CD14-positive monocyte (primary cell): ENCODE data around the gene MYL1. TPM values are rescaled to one million over a fixed set of nuclear protein-coding genes. Genes with fewer than 3 reads are reported as not detected.

Source experiments
- DNase-seq, 3 donors: peaks; one replicate each; pipeline ENCODE4 v3.0.0-alpha.2; 2011 to 2022
- H2AFZ ChIP-seq: 2 replicates; pipeline ENCODE4 v1.6.0; 2012; ENCODE audit warnings: mild to moderate bottlenecking, low read depth, low read length, inconsistent platforms; ENCODE audit not compliant: insufficient read depth, poor library complexity, severe bottlenecking
- H3K27ac ChIP-seq, 2 donors: 1 replicate in 1 of 2; 2 replicates in 1 of 2; pipeline ENCODE4 v1.5.1; 2012 to 2013; ENCODE audit warnings: low read length in 2 of 2, control low read depth in 1 of 2, inconsistent platforms in 1 of 2, low read depth in 1 of 2, mild to moderate bottlenecking in 1 of 2
- H3K27me3 ChIP-seq, 2 donors: one replicate each; pipeline versions ENCODE4 v1.6.0 to v1.6.1; 2011 to 2013; ENCODE audit warnings: low read length in 2 of 2; ENCODE audit not compliant: control insufficient read depth in 2 of 2, insufficient read depth in 2 of 2
- H3K36me3 ChIP-seq, 2 donors: replicated peaks in 1 of 2; 1 replicate in 1 of 2; 2 replicates in 1 of 2; pipeline versions ENCODE4 v1.5.1 to v1.6.1; 2012 to 2013; ENCODE audit warnings: low read length in 2 of 2, control low read depth in 1 of 2, inconsistent platforms in 1 of 2, mild to moderate bottlenecking in 1 of 2; ENCODE audit not compliant: insufficient read depth in 2 of 2, control insufficient read depth in 1 of 2
- H3K4me1 ChIP-seq, 2 donors: 1 replicate in 1 of 2; 2 replicates in 1 of 2; pipeline versions ENCODE4 v1.5.1 to v1.6.1; 2012 to 2013; ENCODE audit warnings: low read length in 2 of 2, control low read depth in 1 of 2, inconsistent platforms in 1 of 2, mild to moderate bottlenecking in 1 of 2, moderate library complexity in 1 of 2; ENCODE audit not compliant: insufficient read depth in 2 of 2, control insufficient read depth in 1 of 2
- H3K4me2 ChIP-seq: replicated peaks from 2 replicates; pipeline ENCODE3; 2012; ENCODE audit warnings: low read length, moderate library complexity, mild to moderate bottlenecking; ENCODE audit not compliant: poor library complexity, severe bottlenecking; ENCODE audit errors: extremely low read depth
- H3K4me3 ChIP-seq, 3 experiments: fragments of 200-600 bp in 1 of 3; sonication (generic) in 1 of 3; replicated peaks in 1 of 3; 1 replicate in 2 of 3; 2 replicates in 1 of 3; pipeline ENCODE4 v1.5.1; 2011 to 2013; ENCODE audit warnings: low read length in 3 of 3, mild to moderate bottlenecking in 3 of 3, control low read depth in 2 of 3, low read depth in 2 of 3, inconsistent platforms in 1 of 3, moderate library complexity in 1 of 3
- H3K79me2 ChIP-seq: 2 replicates; pipeline ENCODE4 v1.6.0; 2012; ENCODE audit warnings: mild to moderate bottlenecking, control low read depth, inconsistent platforms, low read length, moderate library complexity; ENCODE audit not compliant: insufficient read depth
- H3K9ac ChIP-seq: 2 replicates; pipeline ENCODE4 v1.6.0; 2017; ENCODE audit warnings: low read length, mild to moderate bottlenecking; ENCODE audit not compliant: insufficient read depth, poor library complexity, severe bottlenecking
- H3K9me3 ChIP-seq, 2 donors: replicated peaks in 1 of 2; 1 replicate in 1 of 2; 2 replicates in 1 of 2; pipeline versions ENCODE4 v1.5.1 to v1.6.1; 2012 to 2013; ENCODE audit warnings: low read length in 2 of 2, control low read depth in 1 of 2; ENCODE audit not compliant: control insufficient read depth in 1 of 2, insufficient read depth in 1 of 2
- H4K20me1 ChIP-seq: 2 replicates; pipeline ENCODE4 v1.6.0; 2012; ENCODE audit warnings: mild to moderate bottlenecking, low read length, control low read depth, moderate library complexity; ENCODE audit not compliant: insufficient read depth
- H3K27ac Mint-ChIP-seq, 7 donors: one replicate each; pipeline ENCODE4 v1.8.0; 2020; ENCODE audit warnings: mild to moderate bottlenecking in 7 of 7, mixed read lengths in 7 of 7, moderate library complexity in 6 of 7, inconsistent platforms in 2 of 7
- H3K27me3 Mint-ChIP-seq, 3 donors: one replicate each; pipeline ENCODE4 v1.8.0; 2021 to 2022; ENCODE audit warnings: low read depth in 3 of 3, mild to moderate bottlenecking in 3 of 3, mixed read lengths in 3 of 3, moderate library complexity in 3 of 3, inconsistent platforms in 1 of 3
- H3K36me3 Mint-ChIP-seq, 2 donors: one replicate each; pipeline ENCODE4 v1.8.0; 2020; ENCODE audit warnings: mixed read lengths in 2 of 2, inconsistent platforms in 1 of 2, mild to moderate bottlenecking in 1 of 2
- H3K4me1 Mint-ChIP-seq: one replicate; pipeline ENCODE4 v1.8.0; 2020; ENCODE audit warnings: mild to moderate bottlenecking, mixed read lengths
- H3K4me3 Mint-ChIP-seq, 2 donors: one replicate each; pipeline ENCODE4 v1.8.0; 2020; ENCODE audit warnings: mild to moderate bottlenecking in 2 of 2, mixed read lengths in 2 of 2, moderate library complexity in 1 of 2
- H3K9me3 Mint-ChIP-seq, 7 donors: one replicate each; pipeline ENCODE4 v1.8.0; 2020 to 2022; ENCODE audit warnings: mixed read lengths in 7 of 7, mild to moderate bottlenecking in 6 of 7, moderate library complexity in 6 of 7, inconsistent platforms in 2 of 7
- WGBS: methylation state at CpG from one replicate; pipeline ENCODE4 v1.1.5; 2013; ENCODE audit warnings: missing lambda C conversion rate; ENCODE audit not compliant: insufficient coverage; 5-methylcytosine and 5-hydroxymethylcytosine counted together
- intact Hi-C, 2 donors: fragments of 100-400 bp; cut with micrococcal nuclease; formaldehyde crosslinking; loops; one replicate each; pipeline versions ENCODE4 v1.15.0 to v1.15.1; 2023
- polyA plus RNA-seq, 3 donors: library from polyadenylated mRNA; depleted of rRNA in 1 of 3; unstranded in 2 of 3; stranded (reverse) in 1 of 3; fragments of 300-500 nt in 2 of 3; fragments of >200 nt in 1 of 3; fragmentation: Illumina TruSeq in 2 of 3; gene quantifications; 1 replicate in 2 of 3; 2 replicates in 1 of 3; pipeline ENCODE4 v1.2.3, GENCODE V29; 2012 to 2021
- TF ChIP-seq, protein P1 (sequence below): fragments of 200-600 bp; IDR thresholded peaks from one replicate; pipeline ENCODE4 v1.8.0; 2022; ENCODE audit warnings: antibody characterized with exemption, mild to moderate bottlenecking

Gene MYL1
- polyA plus RNA-seq, 3 donors, result not detected

- H3K9ac ChIP-seq, result no peak overlapping the region
- no peak overlapping the region for H2AFZ ChIP-seq
- H3K27ac ChIP-seq, result no peak overlapping the region
- Mint-ChIP-seq H3K4me3 (no peak overlapping the region), H3K9me3 (peaks cover 0 to 8% (median 2%) of the 10 kb centered on the region in 7 donors), H3K27ac (no peak overlapping the region), H3K4me1 (no peaks in the 10 kb centered on the region), H3K36me3 (no peaks in the 10 kb centered on the region), H3K27me3 (peaks cover 0 to 1% (median 0%) of the 10 kb centered on the region in 3 donors)
- no peaks in the 10 kb centered on the region for H3K4me1 ChIP-seq
- H3K4me2 ChIP-seq, result no peak overlapping the region
- H3K79me2 ChIP-seq, result no peaks in the 10 kb centered on the region
- no peak overlapping the region for H3K4me3 ChIP-seq
- H3K9me3 ChIP-seq, result peaks cover 9 to 12% of the 10 kb centered on the region in 2 donors
- H4K20me1 ChIP-seq, result no peaks in the 10 kb centered on the region
- H3K27me3 ChIP-seq, result no peaks in the 10 kb centered on the region
- H3K36me3 ChIP-seq, result no peaks in the 10 kb centered on the region
- DNase-seq, result no peak
- intact Hi-C loops, result no loop called here
- TF ChIP-seq, protein P1, sequence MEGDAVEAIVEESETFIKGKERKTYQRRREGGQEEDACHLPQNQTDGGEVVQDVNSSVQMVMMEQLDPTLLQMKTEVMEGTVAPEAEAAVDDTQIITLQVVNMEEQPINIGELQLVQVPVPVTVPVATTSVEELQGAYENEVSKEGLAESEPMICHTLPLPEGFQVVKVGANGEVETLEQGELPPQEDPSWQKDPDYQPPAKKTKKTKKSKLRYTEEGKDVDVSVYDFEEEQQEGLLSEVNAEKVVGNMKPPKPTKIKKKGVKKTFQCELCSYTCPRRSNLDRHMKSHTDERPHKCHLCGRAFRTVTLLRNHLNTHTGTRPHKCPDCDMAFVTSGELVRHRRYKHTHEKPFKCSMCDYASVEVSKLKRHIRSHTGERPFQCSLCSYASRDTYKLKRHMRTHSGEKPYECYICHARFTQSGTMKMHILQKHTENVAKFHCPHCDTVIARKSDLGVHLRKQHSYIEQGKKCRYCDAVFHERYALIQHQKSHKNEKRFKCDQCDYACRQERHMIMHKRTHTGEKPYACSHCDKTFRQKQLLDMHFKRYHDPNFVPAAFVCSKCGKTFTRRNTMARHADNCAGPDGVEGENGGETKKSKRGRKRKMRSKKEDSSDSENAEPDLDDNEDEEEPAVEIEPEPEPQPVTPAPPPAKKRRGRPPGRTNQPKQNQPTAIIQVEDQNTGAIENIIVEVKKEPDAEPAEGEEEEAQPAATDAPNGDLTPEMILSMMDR, result no peak
- no CpG with 5 or more reads among the region's 2 CpGs for WGBS
Observed at GRCh38 chr2:210288408-210288807, 26.6 kb downstream of the MYL1 start.

- Histone ChIP-seq H3K36me3 (no peaks in the 10 kb centered on the region), H3K9ac (no peak overlapping the region), H3K27me3 (no peaks in the 10 kb centered on the region), H3K9me3 (peaks cover 9 to 12% of the 10 kb centered on the region in 2 donors), H3K4me3 (no peak overlapping the region), H3K4me2 (no peak overlapping the region), H4K20me1 (no peaks in the 10 kb centered on the region), H3K4me1 (no peaks in the 10 kb centered on the region), H3K79me2 (no peaks in the 10 kb centered on the region), H3K27ac (no peak overlapping the region), H2AFZ (no peak overlapping the region)
- Mint-ChIP-seq H3K27ac (no peak overlapping the region), H3K27me3 (peaks cover 0 to 2% (median 1%) of the 10 kb centered on the region in 3 donors), H3K36me3 (no peaks in the 10 kb centered on the region), H3K4me3 (no peak overlapping the region), H3K4me1 (no peaks in the 10 kb centered on the region), H3K9me3 (peaks cover 0 to 8% (median 2%) of the 10 kb centered on the region in 7 donors)
- no peak for DNase-seq
- TF ChIP-seq, protein P1, result no peak
- intact Hi-C loops, result no loop called here
Observed at GRCh38 chr2:210287301-210287700, 27.7 kb downstream of the MYL1 start.
